HepG2 (cell line): ENCODE measurements around the gene GRHPR. TPM values are rescaled to one million over a fixed set of nuclear protein-coding genes. Genes with fewer than 3 reads are reported as not detected.

Experiments
- ARID2 ChIP-seq: sonication (generic); formaldehyde crosslinking; IDR thresholded peaks from 2 replicates; pipeline ENCODE4 v1.8.1; 2022; ENCODE audit warnings: mild to moderate bottlenecking, missing genetic modification reagents, borderline replicate concordance
- ARNTL ChIP-seq: sonication (generic); formaldehyde crosslinking; IDR thresholded peaks from 2 replicates; pipeline ENCODE4 v1.4.0; 2020; ENCODE audit warnings: mild to moderate bottlenecking, missing genetic modification reagents
- ETV5 ChIP-seq: IDR thresholded peaks from 2 replicates; pipeline ENCODE4 v1.6.1; 2018; ENCODE audit warnings: missing biosample characterization, missing genetic modification reagents, inconsistent platforms, borderline replicate concordance
- GZF1 ChIP-seq: sonication (generic); formaldehyde crosslinking; IDR thresholded peaks from 2 replicates; pipeline ENCODE4 v1.5.1; 2020; ENCODE audit warnings: mild to moderate bottlenecking, missing genetic modification reagents
- KDM2A ChIP-seq: sonication (generic); formaldehyde crosslinking; IDR thresholded peaks from 2 replicates; pipeline ENCODE4 v1.4.0; 2020; ENCODE audit warnings: low read depth, missing genetic modification reagents, borderline replicate concordance
- KDM3A ChIP-seq: IDR thresholded peaks from 2 replicates; pipeline ENCODE4 v1.6.1; 2018; ENCODE audit warnings: low read depth, missing compliant biosample characterization
- KLF9 ChIP-seq: IDR thresholded peaks from 2 replicates; pipeline ENCODE4 v1.6.1; 2016; ENCODE audit warnings: low read depth
- MAFK ChIP-seq, 2 experiments: IDR thresholded peaks in 1 of 2; conservative IDR thresholded peaks in 1 of 2; 2 replicates each; pipeline ENCODE4 v1.6.1; 2011; ENCODE audit warnings: improper control_type of control experiment in 2 of 2, low read length in 2 of 2
- MIER2 ChIP-seq: IDR thresholded peaks from 2 replicates; pipeline ENCODE4 v1.6.1; 2016; ENCODE audit warnings: missing biosample characterization, missing genetic modification reagents
- NFATC3 ChIP-seq: sonication (generic); formaldehyde crosslinking; IDR thresholded peaks from 2 replicates; pipeline ENCODE4 v1.5.1; 2020; ENCODE audit warnings: mild to moderate bottlenecking, missing genetic modification reagents
- NFYC ChIP-seq: IDR thresholded peaks from 2 replicates; pipeline ENCODE4 v1.6.1; 2016; ENCODE audit warnings: missing genetic modification reagents, missing compliant biosample characterization
- PHF21A ChIP-seq: sonication (generic); formaldehyde crosslinking; IDR thresholded peaks from 2 replicates; pipeline ENCODE4 v1.5.0; 2020; ENCODE audit warnings: mild to moderate bottlenecking, missing genetic modification reagents
- RFX3 ChIP-seq: IDR thresholded peaks from 2 replicates; pipeline ENCODE4 v1.6.1; 2016; ENCODE audit warnings: missing biosample characterization, missing genetic modification reagents
- SIN3A ChIP-seq: IDR thresholded peaks from 2 replicates; pipeline ENCODE4 v1.6.1; 2011; ENCODE audit warnings: low read depth, mild to moderate bottlenecking, control low read depth, low read length, borderline replicate concordance
- SKI ChIP-seq: fragments of 450-650 bp; IDR thresholded peaks from one replicate; pipeline ENCODE4 v1.6.1; 2018; ENCODE audit warnings: mild to moderate bottlenecking; ENCODE audit not compliant: partially characterized antibody
- SRY ChIP-seq: sonication (generic); formaldehyde crosslinking; IDR thresholded peaks from 2 replicates; pipeline ENCODE4 v1.8.0; 2022; ENCODE audit warnings: mild to moderate bottlenecking, missing genetic modification reagents
- SUZ12 ChIP-seq: fragments of 150-350 bp; IDR thresholded peaks from 2 replicates; pipeline ENCODE4 v1.6.1; 2014; ENCODE audit warnings: low read depth, low read length
- ZFP41 ChIP-seq: sonication (generic); formaldehyde crosslinking; IDR thresholded peaks from 2 replicates; pipeline ENCODE4 v1.4.0; 2020; ENCODE audit warnings: mild to moderate bottlenecking, missing genetic modification reagents, borderline replicate concordance
- ZNF17 ChIP-seq: sonication (generic); formaldehyde crosslinking; IDR thresholded peaks from 2 replicates; pipeline ENCODE4 v1.5.0; 2020; ENCODE audit warnings: mild to moderate bottlenecking, missing genetic modification reagents
- ZNF225 ChIP-seq: sonication (generic); formaldehyde crosslinking; IDR thresholded peaks from 2 replicates; pipeline ENCODE4 v1.4.0; 2020; ENCODE audit warnings: mild to moderate bottlenecking, missing genetic modification reagents
- ZNF446 ChIP-seq: sonication (generic); formaldehyde crosslinking; IDR thresholded peaks from 2 replicates; pipeline ENCODE4 v1.5.0; 2020; ENCODE audit warnings: mild to moderate bottlenecking, missing genetic modification reagents
- ZNF484 ChIP-seq: sonication (generic); formaldehyde crosslinking; IDR thresholded peaks from 2 replicates; pipeline ENCODE4 v1.5.1; 2020; ENCODE audit warnings: mild to moderate bottlenecking, low read depth, missing genetic modification reagents, borderline replicate concordance
- ZNF605 ChIP-seq: sonication (generic); formaldehyde crosslinking; IDR thresholded peaks from 2 replicates; pipeline ENCODE4 v1.8.0; 2022; ENCODE audit warnings: mild to moderate bottlenecking, missing genetic modification reagents
- ZNF788 ChIP-seq: sonication (generic); formaldehyde crosslinking; IDR thresholded peaks from 2 replicates; pipeline ENCODE4 v1.5.0; 2020; ENCODE audit warnings: mild to moderate bottlenecking, missing genetic modification reagents, borderline replicate concordance
- ZSCAN21 ChIP-seq: sonication (generic); formaldehyde crosslinking; IDR thresholded peaks from 2 replicates; pipeline ENCODE4 v1.8.0; 2022; ENCODE audit warnings: mild to moderate bottlenecking, missing genetic modification reagents, moderate library complexity, borderline replicate concordance
- polyA plus RNA-seq, 8 experiments: library from polyadenylated mRNA; depleted of rRNA in 3 of 8; stranded (reverse) in 7 of 8; unstranded in 1 of 8; fragments of >200 nt; fragmentation: Illumina TruSeq in 4 of 8; extraction: Trizol in 4 of 8; gene quantifications; 2 replicates each; pipeline versions ENCODE4 v1.2.1 to v1.2.3, GENCODE V29; 2011 to 2016; ENCODE audit warnings: low read depth in 4 of 8, missing spikeins in 1 of 8, mixed read lengths in 1 of 8; ENCODE audit not compliant: insufficient read depth in 1 of 8
- total RNA-seq, 5 experiments: library from RNA; depleted of rRNA; stranded (reverse); fragments of >200 nt; fragmentation: Illumina TruSeq; extraction: Trizol; gene quantifications; 2 replicates each; pipeline ENCODE4 v1.2.3, GENCODE V29; 2016; ENCODE audit warnings: low read depth in 1 of 5
- TF ChIP-seq, protein P1 (sequence below): sonication (generic); formaldehyde crosslinking; IDR thresholded peaks from 2 replicates; pipeline ENCODE4 v1.5.0; 2020; ENCODE audit warnings: mild to moderate bottlenecking, missing genetic modification reagents
- TF ChIP-seq, protein P2 (sequence below): sonication (generic); formaldehyde crosslinking; IDR thresholded peaks from 2 replicates; pipeline ENCODE4 v1.5.1; 2020; ENCODE audit warnings: missing genetic modification reagents, mild to moderate bottlenecking, borderline replicate concordance

The GRHPR gene
- total and polyA plus RNA-seq, 2 of the 13 experiments (the other 11 are each of a cell fraction or from before 2014, with no cell fraction given): 113 to 115 TPM

DNA sequence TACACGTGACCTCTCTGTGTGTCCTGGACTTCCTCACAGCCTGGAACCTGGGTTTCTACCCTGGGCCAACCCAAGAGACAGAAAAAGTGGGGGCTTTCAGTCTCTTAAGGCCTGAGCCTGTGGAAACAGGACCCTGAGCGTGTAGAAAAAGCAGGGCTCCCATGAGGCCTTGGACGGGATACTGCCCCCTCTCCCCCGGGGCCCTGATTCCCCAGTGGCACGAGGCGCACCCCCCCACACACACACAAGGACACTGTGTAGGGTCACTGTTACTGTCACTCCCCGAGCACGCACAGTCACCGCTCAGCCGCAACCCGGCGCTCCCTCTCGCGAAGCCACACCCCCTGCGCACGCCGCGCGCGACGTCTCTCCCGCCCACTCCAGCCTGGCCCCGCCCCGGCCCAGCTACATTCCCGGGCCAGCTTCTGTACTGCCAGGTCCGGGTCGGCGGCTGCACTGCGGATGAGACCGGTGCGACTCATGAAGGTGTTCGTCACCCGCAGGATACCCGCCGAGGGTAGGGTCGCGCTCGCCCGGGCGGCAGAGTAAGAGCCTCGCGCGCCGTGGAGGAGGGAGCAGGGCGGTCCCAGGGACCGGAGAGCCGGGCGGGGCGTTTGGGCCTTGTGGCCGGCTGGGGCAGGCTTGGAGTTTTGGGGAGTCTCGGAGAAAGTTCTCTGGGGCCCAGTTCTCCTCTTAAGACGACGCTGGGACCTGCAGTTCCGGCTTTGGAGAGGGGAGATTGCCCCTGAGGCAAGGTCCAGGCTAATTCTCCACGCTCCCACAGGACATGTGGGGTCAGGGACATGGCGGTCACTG lies at the start of gene GRHPR (continued):
- no peak for TF ChIP-seq MAFK (conservative IDR thresholded peaks at IDR 0.05 in 1 of 2, IDR thresholded peaks at IDR 0.05 in 1 of 2; ENCODE audit: low read length in 2 of 2)
- TF ChIP-seq ZNF605 (CRISPR knock-in tag): peak; percentile 80; the same call in 1 of the 2 replicates
- peak; percentile 80; the same call in 1 of the 2 replicates for TF ChIP-seq ZNF788 (CRISPR knock-in tag)
- peak; percentile 84; the same call in 1 of the 2 replicates for TF ChIP-seq KDM2A
- TF ChIP-seq KLF9 (CRISPR knock-in tag): no peak; the same call in 1 of the 2 replicates
- TF ChIP-seq ZNF484 (CRISPR knock-in tag): no peak
- TF ChIP-seq ETV5 (CRISPR knock-in tag): 0 out of 2 replicates have a peak, but pooled peaks have one; percentile 21
- TF ChIP-seq GZF1 (CRISPR knock-in tag): no peak
- no peak for TF ChIP-seq RFX3 (CRISPR knock-in tag)
- TF ChIP-seq ARNTL (CRISPR knock-in tag): peak; percentile 90
- TF ChIP-seq SIN3A: no peak; the same call in 1 of the 2 replicates
- peak; percentile 71; the same call in 1 of the 2 replicates for TF ChIP-seq ZNF225
- TF ChIP-seq SRY (CRISPR knock-in tag): no peak
- TF ChIP-seq ZFP41: no peak
- no peak; the same call in 1 of the 2 replicates for TF ChIP-seq MIER2
- TF ChIP-seq ZNF17 (CRISPR knock-in tag): no peak
- TF ChIP-seq SKI: peak; percentile 29
- TF ChIP-seq KDM3A: peak; percentile 60; the same call in 1 of the 2 replicates
- TF ChIP-seq NFATC3 (CRISPR knock-in tag): 0 out of 2 replicates have a peak, but pooled peaks have one; percentile 55
- no peak for TF ChIP-seq ARID2 (CRISPR knock-in tag)
- TF ChIP-seq NFYC (CRISPR knock-in tag): no peak
- no peak for TF ChIP-seq SUZ12
- no peak for TF ChIP-seq ZNF446 (CRISPR knock-in tag)
- TF ChIP-seq PHF21A (CRISPR knock-in tag): peak; percentile 79
- TF ChIP-seq, protein P1, sequence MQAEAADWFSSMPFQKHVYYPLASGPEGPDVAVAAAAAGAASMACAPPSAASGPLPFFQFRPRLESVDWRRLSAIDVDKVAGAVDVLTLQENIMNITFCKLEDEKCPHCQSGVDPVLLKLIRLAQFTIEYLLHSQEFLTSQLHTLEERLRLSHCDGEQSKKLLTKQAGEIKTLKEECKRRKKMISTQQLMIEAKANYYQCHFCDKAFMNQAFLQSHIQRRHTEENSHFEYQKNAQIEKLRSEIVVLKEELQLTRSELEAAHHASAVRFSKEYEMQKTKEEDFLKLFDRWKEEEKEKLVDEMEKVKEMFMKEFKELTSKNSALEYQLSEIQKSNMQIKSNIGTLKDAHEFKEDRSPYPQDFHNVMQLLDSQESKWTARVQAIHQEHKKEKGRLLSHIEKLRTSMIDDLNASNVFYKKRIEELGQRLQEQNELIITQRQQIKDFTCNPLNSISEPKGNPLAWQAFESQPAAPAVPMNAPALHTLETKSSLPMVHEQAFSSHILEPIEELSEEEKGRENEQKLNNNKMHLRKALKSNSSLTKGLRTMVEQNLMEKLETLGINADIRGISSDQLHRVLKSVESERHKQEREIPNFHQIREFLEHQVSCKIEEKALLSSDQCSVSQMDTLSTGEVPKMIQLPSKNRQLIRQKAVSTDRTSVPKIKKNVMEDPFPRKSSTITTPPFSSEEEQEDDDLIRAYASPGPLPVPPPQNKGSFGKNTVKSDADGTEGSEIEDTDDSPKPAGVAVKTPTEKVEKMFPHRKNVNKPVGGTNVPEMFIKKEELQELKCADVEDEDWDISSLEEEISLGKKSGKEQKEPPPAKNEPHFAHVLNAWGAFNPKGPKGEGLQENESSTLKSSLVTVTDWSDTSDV (CRISPR knock-in tag): no peak
- TF ChIP-seq ZSCAN21 (CRISPR knock-in tag): peak; percentile 84
- TF ChIP-seq, protein P2, sequence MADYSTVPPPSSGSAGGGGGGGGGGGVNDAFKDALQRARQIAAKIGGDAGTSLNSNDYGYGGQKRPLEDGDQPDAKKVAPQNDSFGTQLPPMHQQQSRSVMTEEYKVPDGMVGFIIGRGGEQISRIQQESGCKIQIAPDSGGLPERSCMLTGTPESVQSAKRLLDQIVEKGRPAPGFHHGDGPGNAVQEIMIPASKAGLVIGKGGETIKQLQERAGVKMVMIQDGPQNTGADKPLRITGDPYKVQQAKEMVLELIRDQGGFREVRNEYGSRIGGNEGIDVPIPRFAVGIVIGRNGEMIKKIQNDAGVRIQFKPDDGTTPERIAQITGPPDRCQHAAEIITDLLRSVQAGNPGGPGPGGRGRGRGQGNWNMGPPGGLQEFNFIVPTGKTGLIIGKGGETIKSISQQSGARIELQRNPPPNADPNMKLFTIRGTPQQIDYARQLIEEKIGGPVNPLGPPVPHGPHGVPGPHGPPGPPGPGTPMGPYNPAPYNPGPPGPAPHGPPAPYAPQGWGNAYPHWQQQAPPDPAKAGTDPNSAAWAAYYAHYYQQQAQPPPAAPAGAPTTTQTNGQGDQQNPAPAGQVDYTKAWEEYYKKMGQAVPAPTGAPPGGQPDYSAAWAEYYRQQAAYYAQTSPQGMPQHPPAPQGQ (CRISPR knock-in tag): no peak
